Lung (tissue), 12 donors: ENCODE data around the gene ATF6. TPM values are rescaled to one million over a fixed set of nuclear protein-coding genes. Genes with fewer than 3 reads are reported as not detected.

ENCODE experiments used
- ATAC-seq: fragments of 200-7000 bp; cut with Tn5 transposase; one replicate; pipeline ENCODE4 v1.9.1; 2020; ENCODE audit warnings: moderate number of reproducible peaks; ENCODE audit not compliant: insufficient read depth, low FRiP score
- DNase-seq, 3 donors: peaks; one replicate each; pipeline ENCODE4 v3.0.0-alpha.2; 2013 to 2017
- H3K27ac ChIP-seq, 2 donors: one replicate each; pipeline ENCODE4 v1.5.1; 2013; ENCODE audit warnings: mild to moderate bottlenecking in 2 of 2, moderate library complexity in 2 of 2, control low read depth in 1 of 2, inconsistent platforms in 1 of 2, low read depth in 1 of 2, low read length in 1 of 2
- H3K27me3 ChIP-seq, 3 donors: one replicate each; pipeline ENCODE4 v1.5.1; 2013; ENCODE audit warnings: low read length in 2 of 3; ENCODE audit not compliant: control insufficient read depth in 3 of 3, insufficient read depth in 3 of 3
- H3K36me3 ChIP-seq, 4 donors: one replicate each; pipeline ENCODE4 v1.5.1; 2013; ENCODE audit warnings: low read length in 4 of 4, mild to moderate bottlenecking in 1 of 4, moderate library complexity in 1 of 4; ENCODE audit not compliant: control insufficient read depth in 4 of 4, insufficient read depth in 4 of 4
- H3K4me1 ChIP-seq, 5 donors: one replicate each; pipeline ENCODE4 v1.5.1; 2013; ENCODE audit warnings: low read length in 5 of 5, mild to moderate bottlenecking in 2 of 5, moderate library complexity in 1 of 5; ENCODE audit not compliant: control insufficient read depth in 5 of 5, insufficient read depth in 5 of 5
- H3K4me3 ChIP-seq: one replicate; pipeline ENCODE4 v1.5.1; 2013; ENCODE audit warnings: mild to moderate bottlenecking, control low read depth, moderate library complexity
- H3K9ac ChIP-seq, 2 donors: one replicate each; pipeline ENCODE4 v1.5.1; 2013; ENCODE audit warnings: low read length in 2 of 2, control low read depth in 1 of 2; ENCODE audit not compliant: insufficient read depth in 1 of 2
- H3K9me3 ChIP-seq, 4 donors: one replicate each; pipeline ENCODE4 v1.5.1; 2013; ENCODE audit warnings: low read length in 3 of 4, mild to moderate bottlenecking in 1 of 4, moderate library complexity in 1 of 4; ENCODE audit not compliant: control insufficient read depth in 4 of 4, insufficient read depth in 3 of 4
- WGBS, 2 donors: extraction: QIAGEN DNeasy Blood & Tissue Kit; methylation state at CpG; one replicate each; pipeline ENCODE4 v1.1.7; 2013; 5-methylcytosine and 5-hydroxymethylcytosine counted together
- polyA plus RNA-seq, 2 donors: library from polyadenylated mRNA; stranded (reverse); fragments of 200-250 nt; gene quantifications; one replicate each; pipeline ENCODE4 v1.2.1, GENCODE V29; 2013
- total RNA-seq, 2 donors: library from RNA; depleted of rRNA in 1 of 2; stranded (reverse); fragments of >200 nt in 1 of 2; gene quantifications; one replicate each; pipeline ENCODE4 v1.2.1, GENCODE V29; 2014 to 2021
- TF ChIP-seq, protein P1 (sequence below): IDR thresholded peaks from 2 replicates; pipeline ENCODE4 v1.5.1; 2012; ENCODE audit warnings: mild to moderate bottlenecking; ENCODE audit errors: control extremely low read depth, extremely low read depth
- donor health status: control.
- donor health status: control.
- donor health status: Bipolar disorder and iron deficiency.
- donor health status: healthy.
- donor health status: DM: yes; HTN: yes; CAD: no.

ATF6 gene
- total and polyA plus RNA-seq, 4 donors, result 4.3 to 44.8 (median 22.6) TPM

DNA sequence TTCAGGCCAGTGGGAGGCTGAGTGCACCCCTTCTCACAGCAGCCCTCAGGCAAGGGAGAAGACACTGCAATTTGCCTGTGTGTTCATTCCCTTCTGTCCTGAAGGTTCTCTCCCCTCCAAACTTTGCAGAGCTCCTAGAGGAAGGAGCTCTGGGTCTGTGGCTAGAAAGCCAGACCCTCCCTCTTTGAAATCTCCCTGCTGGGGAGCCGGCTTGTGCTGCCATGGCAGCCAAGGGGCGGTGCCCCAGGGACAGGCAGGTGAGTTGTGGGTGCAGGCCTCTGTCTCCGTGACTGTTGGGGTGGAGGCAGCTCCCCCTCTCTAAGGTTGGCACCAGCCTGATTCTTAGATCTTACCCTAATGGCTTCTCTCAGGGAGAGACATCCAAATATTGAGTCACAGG lies 204.5 kb downstream of the ATF6 start:
- peaks cover 0 to 7% (median 0%) of the 10 kb centered on the region in 5 donors for H3K4me1 ChIP-seq
- no peaks in the 10 kb centered on the region for H3K27me3 ChIP-seq
- ATAC-seq, result no peak
- no peak overlapping the region for H3K4me3 ChIP-seq
- DNase-seq, result no peak
- WGBS, 2 donors, result 48 to 59% methylated on average over 3 of the region's 3 CpGs
- H3K9ac ChIP-seq, result no peak overlapping the region
- TF ChIP-seq, protein P1, sequence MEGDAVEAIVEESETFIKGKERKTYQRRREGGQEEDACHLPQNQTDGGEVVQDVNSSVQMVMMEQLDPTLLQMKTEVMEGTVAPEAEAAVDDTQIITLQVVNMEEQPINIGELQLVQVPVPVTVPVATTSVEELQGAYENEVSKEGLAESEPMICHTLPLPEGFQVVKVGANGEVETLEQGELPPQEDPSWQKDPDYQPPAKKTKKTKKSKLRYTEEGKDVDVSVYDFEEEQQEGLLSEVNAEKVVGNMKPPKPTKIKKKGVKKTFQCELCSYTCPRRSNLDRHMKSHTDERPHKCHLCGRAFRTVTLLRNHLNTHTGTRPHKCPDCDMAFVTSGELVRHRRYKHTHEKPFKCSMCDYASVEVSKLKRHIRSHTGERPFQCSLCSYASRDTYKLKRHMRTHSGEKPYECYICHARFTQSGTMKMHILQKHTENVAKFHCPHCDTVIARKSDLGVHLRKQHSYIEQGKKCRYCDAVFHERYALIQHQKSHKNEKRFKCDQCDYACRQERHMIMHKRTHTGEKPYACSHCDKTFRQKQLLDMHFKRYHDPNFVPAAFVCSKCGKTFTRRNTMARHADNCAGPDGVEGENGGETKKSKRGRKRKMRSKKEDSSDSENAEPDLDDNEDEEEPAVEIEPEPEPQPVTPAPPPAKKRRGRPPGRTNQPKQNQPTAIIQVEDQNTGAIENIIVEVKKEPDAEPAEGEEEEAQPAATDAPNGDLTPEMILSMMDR, result no peak
- H3K27ac ChIP-seq, result no peak overlapping the region
- peaks cover 0 to 5% (median 0%) of the 10 kb centered on the region in 4 donors for H3K36me3 ChIP-seq
- H3K9me3 ChIP-seq, result peaks cover 0 to 3% (median 0%) of the 10 kb centered on the region in 4 donors

DNA sequence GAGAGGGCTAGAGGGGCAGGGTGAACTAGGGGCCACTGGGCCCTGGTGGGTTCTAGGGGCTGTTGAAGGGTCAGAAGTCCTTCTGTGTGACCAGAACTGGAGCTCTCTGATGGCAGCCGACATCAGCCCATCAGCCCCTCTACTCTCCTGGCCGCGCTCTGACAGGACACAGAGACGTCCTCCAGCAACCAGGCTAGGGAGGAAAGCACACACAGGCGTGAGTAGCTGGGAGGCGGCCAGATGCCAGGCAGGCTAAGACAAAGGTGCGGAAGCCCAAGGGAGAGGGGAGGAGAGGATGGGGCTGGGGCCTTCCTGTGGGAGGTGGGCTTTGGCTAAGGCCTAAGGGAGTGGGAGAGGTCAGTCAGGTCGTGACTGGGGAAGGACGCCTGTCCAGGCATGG lies 206.7 kb downstream of the ATF6 start:
- H3K27ac ChIP-seq, result no peak overlapping the region

DNA sequence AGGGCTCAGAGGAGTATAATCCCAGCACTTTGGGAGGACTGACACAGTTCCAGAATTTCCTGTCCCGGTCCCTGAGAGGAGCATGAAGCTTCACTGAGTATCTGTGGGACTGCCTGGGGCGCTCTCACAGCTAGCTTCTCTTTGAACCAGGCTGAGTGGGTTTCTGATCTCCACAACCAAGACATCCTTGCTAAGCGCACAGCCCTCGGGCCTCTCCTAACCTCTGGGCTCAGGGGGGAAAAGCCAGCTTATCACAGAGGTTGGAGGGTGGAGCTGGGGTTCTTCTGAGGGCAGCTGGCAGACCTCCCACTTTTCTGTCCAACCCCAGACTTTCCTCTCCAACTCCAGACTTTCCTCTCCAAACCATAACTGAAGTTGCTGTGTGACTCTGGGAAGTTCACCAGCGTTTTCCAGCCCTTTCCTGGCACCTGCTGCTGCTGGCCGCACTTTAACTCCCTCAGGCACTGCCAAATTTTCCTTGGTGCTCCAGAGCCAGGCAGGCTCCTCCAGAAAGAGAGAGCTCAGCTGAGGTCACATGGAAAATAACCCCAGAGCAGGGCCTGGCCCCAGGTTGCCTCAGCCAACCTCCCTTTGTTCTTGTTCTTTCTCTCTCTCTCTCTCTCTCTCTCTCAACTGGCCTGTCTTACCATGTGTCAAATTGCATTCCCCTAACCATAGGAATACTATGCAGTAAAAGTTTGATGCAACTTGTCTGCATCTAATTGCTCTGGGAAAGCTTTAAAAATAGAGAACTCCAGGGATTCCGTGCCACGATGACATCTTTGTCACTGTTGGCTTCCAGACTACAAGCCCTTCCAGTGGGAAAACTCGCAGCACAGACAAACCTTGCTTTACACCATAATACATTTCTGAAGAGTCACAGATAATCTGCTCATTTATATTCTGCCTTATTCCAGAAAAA lies 208.1 kb downstream of the ATF6 start:
- Histone ChIP-seq H3K27me3 (no peaks in the 10 kb centered on the region), H3K9ac (no peak overlapping the region), H3K9me3 (peaks cover 0 to 8% (median 0%) of the 10 kb centered on the region in 4 donors), H3K36me3 (no peaks in the 10 kb centered on the region), H3K4me3 (no peak overlapping the region), H3K27ac (no peak overlapping the region), H3K4me1 (peaks cover 0 to 7% (median 0%) of the 10 kb centered on the region in 5 donors)
- TF ChIP-seq, protein P1, result no peak
- ATAC-seq (no peak), DNase-seq (no peak)
- WGBS, 2 donors, result 64 to 80% methylated on average over 9 of the region's 9 CpGs

More for the DNA sequence above, 206.7 kb downstream of the ATF6 start:
- DNase-seq (no peak), ATAC-seq (no peak)
- Histone ChIP-seq H3K9me3 (peaks cover 0 to 6% (median 0%) of the 10 kb centered on the region in 4 donors), H3K27me3 (no peaks in the 10 kb centered on the region), H3K4me1 (peaks cover 0 to 7% (median 0%) of the 10 kb centered on the region in 5 donors), H3K9ac (no peak overlapping the region), H3K36me3 (peaks cover 0 to 2% (median 0%) of the 10 kb centered on the region in 4 donors), H3K4me3 (no peak overlapping the region)
- WGBS, 2 donors, result 84 to 91% methylated on average over 9 of the region's 9 CpGs
- TF ChIP-seq, protein P1, result no peak
